CD4-positive, alpha-beta memory T cell (primary cell): ENCODE data around the gene DIAPH2. TPM values are rescaled to one million over a fixed set of nuclear protein-coding genes. Genes with fewer than 3 reads are reported as not detected.

Experiments used
- CTCF ChIA-PET: fragments of 350-600 bp; sonication (Branson Sonifier 250); formaldehyde crosslinking; loops from one replicate; lab custom pipeline; 2021; ENCODE audit warnings: inconsistent platforms; ENCODE audit not compliant: partially characterized antibody; lab: Charles Lee
- POLR2A ChIA-PET: fragments of 350-600 bp; sonication (Branson Sonifier 250); formaldehyde crosslinking; loops from one replicate; lab custom pipeline; 2021; ENCODE audit not compliant: partially characterized antibody; lab: Charles Lee
- DNase-seq, 5 donors: peaks; one replicate each; pipeline versions ENCODE4 v3.0.0 to v3.0.0-alpha.2; 2020 to 2022; ENCODE audit warnings: mixed read lengths in 1 of 5
- H3K27ac ChIP-seq: one replicate; pipeline ENCODE4 v1.7.0; 2013; ENCODE audit warnings: low read depth, low read length
- H3K27me3 ChIP-seq: 2 replicates; pipeline ENCODE4 v1.7.0; 2013; ENCODE audit warnings: mild to moderate bottlenecking, low read length, moderate library complexity; ENCODE audit not compliant: insufficient read depth
- H3K36me3 ChIP-seq: 2 replicates; pipeline ENCODE4 v1.7.0; 2013; ENCODE audit warnings: mild to moderate bottlenecking, low read length, moderate library complexity; ENCODE audit not compliant: insufficient read depth
- H3K4me1 ChIP-seq: 2 replicates; pipeline ENCODE4 v1.7.0; 2013; ENCODE audit warnings: mild to moderate bottlenecking, low read length, moderate library complexity; ENCODE audit not compliant: insufficient read depth
- H3K4me3 ChIP-seq, 2 donors: one replicate each; pipeline ENCODE4 v1.7.0; 2013; ENCODE audit warnings: low read length in 2 of 2, mild to moderate bottlenecking in 1 of 2
- H3K9me3 ChIP-seq, 2 donors: one replicate each; pipeline ENCODE4 v1.7.0; 2013; ENCODE audit warnings: low read length in 2 of 2, control low read depth in 1 of 2; ENCODE audit not compliant: control insufficient read depth in 1 of 2
- H3K27ac Mint-ChIP-seq, 7 donors: one replicate each; pipeline ENCODE4 v1.8.0; 2020 to 2021; ENCODE audit warnings: mixed read lengths in 7 of 7, mild to moderate bottlenecking in 6 of 7, inconsistent platforms in 3 of 7, moderate library complexity in 3 of 7
- H3K27me3 Mint-ChIP-seq, 2 donors: one replicate each; pipeline ENCODE4 v1.8.0; 2020 to 2021; ENCODE audit warnings: mixed read lengths in 2 of 2
- H3K36me3 Mint-ChIP-seq, 2 donors: one replicate each; pipeline ENCODE4 v1.8.0; 2020 to 2021; ENCODE audit warnings: mixed read lengths in 2 of 2, inconsistent platforms in 1 of 2, mild to moderate bottlenecking in 1 of 2
- H3K4me1 Mint-ChIP-seq, 4 donors: one replicate each; pipeline ENCODE4 v1.8.0; 2020 to 2021; ENCODE audit warnings: mixed read lengths in 4 of 4, mild to moderate bottlenecking in 1 of 4
- H3K4me3 Mint-ChIP-seq, 8 donors: one replicate each; pipeline ENCODE4 v1.8.0; 2020 to 2021; ENCODE audit warnings: mixed read lengths in 8 of 8, mild to moderate bottlenecking in 7 of 8, moderate library complexity in 6 of 8, inconsistent platforms in 3 of 8
- H3K9me3 Mint-ChIP-seq, 8 donors: one replicate each; pipeline ENCODE4 v1.8.0; 2020 to 2021; ENCODE audit warnings: mixed read lengths in 8 of 8, mild to moderate bottlenecking in 5 of 8, inconsistent platforms in 3 of 8, moderate library complexity in 1 of 8
- intact Hi-C: fragments of 100-400 bp; cut with micrococcal nuclease; formaldehyde crosslinking; loops from one replicate; pipeline ENCODE4 v1.15.1; 2023
- polyA plus RNA-seq, 2 donors: library from polyadenylated mRNA; unstranded; fragments of 300-500 nt; fragmentation: Illumina TruSeq; gene quantifications; one replicate each; pipeline ENCODE4 v1.2.3, GENCODE V29; 2021
- total RNA-seq, 2 experiments: library from RNA; stranded (reverse); gene quantifications; one replicate each; pipeline ENCODE4 v1.2.3, GENCODE V29; 2021

Gene DIAPH2
- total and polyA plus RNA-seq, 4 experiments from 2014 or later: 9.6 to 13.8 (median 11.6) TPM

GRCh38 chrX:97482666-97483300 lies 798.1 kb downstream of the DIAPH2 start:
- H3K4me1 Mint-ChIP-seq: no peaks in the 10 kb centered on the region
- CTCF ChIA-PET: interaction anchor here (0.7 kb wide), 1 partner anchor 53 kb away, joined by 3 read pairs; no protein-coding TSS in a partner anchor
- intact Hi-C loops: no loop called here
- Histone ChIP-seq H3K27me3 (no peaks in the 10 kb centered on the region), H3K4me3 (no peak overlapping the region), H3K4me1 (no peaks in the 10 kb centered on the region), H3K27ac (no peak overlapping the region), H3K36me3 (no peaks in the 10 kb centered on the region), H3K9me3 (no peaks in the 10 kb centered on the region)
- H3K4me3 Mint-ChIP-seq: no peak overlapping the region
- H3K36me3 Mint-ChIP-seq: no peaks in the 10 kb centered on the region
- H3K27me3 Mint-ChIP-seq: no peaks in the 10 kb centered on the region
- H3K27ac Mint-ChIP-seq: no peak overlapping the region
- DNase-seq: no peak
- POLR2A ChIA-PET: no interaction called here
- peaks cover 0 to 3% (median 0%) of the 10 kb centered on the region in 8 donors for H3K9me3 Mint-ChIP-seq

GRCh38 chrX:97490656-97491055 lies 806.0 kb downstream of the DIAPH2 start:
- intact Hi-C loops: no loop called here
- H3K4me1 Mint-ChIP-seq: no peaks in the 10 kb centered on the region
- POLR2A ChIA-PET: no interaction called here
- Histone ChIP-seq H3K36me3 (no peaks in the 10 kb centered on the region), H3K27ac (no peak overlapping the region), H3K27me3 (no peaks in the 10 kb centered on the region), H3K4me1 (no peaks in the 10 kb centered on the region), H3K9me3 (no peaks in the 10 kb centered on the region), H3K4me3 (no peak overlapping the region)
- CTCF ChIA-PET: no interaction called here
- no peaks in the 10 kb centered on the region for H3K27me3 Mint-ChIP-seq
- H3K36me3 Mint-ChIP-seq: peaks cover 0 to 8% of the 10 kb centered on the region in 2 donors
- DNase-seq: no peak
- no peak overlapping the region for H3K4me3 Mint-ChIP-seq
- H3K27ac Mint-ChIP-seq: no peak overlapping the region
- peaks cover 0 to 2% (median 0%) of the 10 kb centered on the region in 8 donors for H3K9me3 Mint-ChIP-seq

GRCh38 chrX:97494756-97495372 lies 810.2 kb downstream of the DIAPH2 start:
- no peaks in the 10 kb centered on the region for H3K4me1 Mint-ChIP-seq
- POLR2A ChIA-PET: no interaction called here
- H3K36me3 Mint-ChIP-seq: peaks cover 0 to 13% of the 10 kb centered on the region in 2 donors
- no peaks in the 10 kb centered on the region for H3K9me3 ChIP-seq
- H3K27me3 ChIP-seq: no peaks in the 10 kb centered on the region
- H3K4me3 Mint-ChIP-seq: no peak overlapping the region
- no peaks in the 10 kb centered on the region for H3K36me3 ChIP-seq
- H3K27ac Mint-ChIP-seq: peak overlapping the region in 1 of 7 donors; percentile 32
- H3K9me3 Mint-ChIP-seq: peaks cover 0 to 3% (median 0%) of the 10 kb centered on the region in 8 donors
- intact Hi-C loops: no loop called here
- CTCF ChIA-PET: no interaction called here
- no peak overlapping the region for H3K4me3 ChIP-seq
- no peaks in the 10 kb centered on the region for H3K4me1 ChIP-seq
- no peak for DNase-seq
- H3K27me3 Mint-ChIP-seq: no peaks in the 10 kb centered on the region
- no peak overlapping the region for H3K27ac ChIP-seq

GRCh38 chrX:97498093-97498492 lies 813.5 kb downstream of the DIAPH2 start:
- Histone ChIP-seq H3K36me3 (no peaks in the 10 kb centered on the region), H3K4me1 (no peaks in the 10 kb centered on the region), H3K4me3 (no peak overlapping the region), H3K27me3 (no peaks in the 10 kb centered on the region), H3K27ac (no peak overlapping the region), H3K9me3 (no peaks in the 10 kb centered on the region)
- intact Hi-C loops: no loop called here
- DNase-seq: no peak
- H3K27ac Mint-ChIP-seq: no peak overlapping the region
- ChIA-PET POLR2A (no interaction called here), CTCF (no interaction called here)
- H3K9me3 Mint-ChIP-seq: peaks cover 0 to 3% (median 0%) of the 10 kb centered on the region in 8 donors
- no peak overlapping the region for H3K4me3 Mint-ChIP-seq
- no peaks in the 10 kb centered on the region for H3K4me1 Mint-ChIP-seq
- peaks cover 0 to 5% of the 10 kb centered on the region in 2 donors for H3K36me3 Mint-ChIP-seq
- H3K27me3 Mint-ChIP-seq: no peaks in the 10 kb centered on the region

DNA sequence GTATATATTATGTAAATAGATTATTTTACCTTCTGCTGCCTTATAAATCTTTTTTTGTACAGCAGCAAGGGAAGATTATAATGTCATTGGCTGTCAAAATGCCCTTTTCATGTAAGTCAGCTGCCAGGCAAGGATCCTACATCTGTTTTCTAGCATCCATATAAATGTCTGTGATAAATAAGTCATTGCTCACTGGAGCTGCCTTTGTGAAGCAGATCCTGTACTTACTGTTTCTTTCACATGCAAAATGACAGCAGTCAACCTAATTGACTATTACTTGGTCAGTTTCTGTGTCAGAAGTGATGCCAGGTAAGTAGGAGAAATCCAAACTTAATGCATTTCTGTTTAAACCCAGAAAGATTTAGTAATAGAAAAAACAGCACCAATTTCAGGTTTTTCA lies 819.8 kb downstream of the DIAPH2 start:
- no peak overlapping the region for H3K27ac ChIP-seq
- ChIA-PET POLR2A (no interaction called here), CTCF (no interaction called here)
- H3K36me3 Mint-ChIP-seq: no peaks in the 10 kb centered on the region
- peaks cover 0 to 2% (median 0%) of the 10 kb centered on the region in 8 donors for H3K9me3 Mint-ChIP-seq
- H3K36me3 ChIP-seq: no peaks in the 10 kb centered on the region
- intact Hi-C loops: no loop called here
- no peaks in the 10 kb centered on the region for H3K9me3 ChIP-seq
- no peaks in the 10 kb centered on the region for H3K27me3 ChIP-seq
- peaks cover 0 to 3% (median 0%) of the 10 kb centered on the region in 4 donors for H3K4me1 Mint-ChIP-seq
- no peak for DNase-seq
- H3K27me3 Mint-ChIP-seq: no peaks in the 10 kb centered on the region
- no peaks in the 10 kb centered on the region for H3K4me1 ChIP-seq
- no peak overlapping the region for H3K4me3 ChIP-seq
- H3K4me3 Mint-ChIP-seq: no peak overlapping the region
- H3K27ac Mint-ChIP-seq: no peak overlapping the region

DNA sequence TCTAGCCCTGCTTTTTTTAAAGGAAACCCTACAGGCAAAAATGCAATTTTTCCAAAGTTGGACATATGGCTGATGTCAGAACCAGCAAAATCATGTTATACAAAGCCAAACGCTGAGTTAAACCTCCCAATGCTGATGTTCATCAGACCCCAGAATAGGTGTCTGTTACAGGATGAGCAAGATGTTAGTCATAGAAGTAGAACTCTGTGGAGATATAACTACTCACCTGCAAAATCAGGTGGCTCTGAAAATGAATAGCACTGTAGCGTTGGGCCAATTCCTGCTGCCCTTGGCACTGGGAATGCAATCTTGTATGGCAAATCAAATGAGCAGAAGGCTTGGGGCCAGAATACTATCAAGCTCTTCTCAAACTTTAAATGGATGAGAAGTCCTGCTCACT lies 833.1 kb downstream of the DIAPH2 start:
- H3K4me1 Mint-ChIP-seq: no peaks in the 10 kb centered on the region
- no peaks in the 10 kb centered on the region for H3K9me3 ChIP-seq
- peaks cover 0 to 2% (median 0%) of the 10 kb centered on the region in 8 donors for H3K9me3 Mint-ChIP-seq
- no peak overlapping the region for H3K27ac ChIP-seq
- DNase-seq: no peak
- no peaks in the 10 kb centered on the region for H3K36me3 Mint-ChIP-seq
- H3K27me3 ChIP-seq: no peaks in the 10 kb centered on the region
- intact Hi-C loops: no loop called here
- H3K4me1 ChIP-seq: no peaks in the 10 kb centered on the region
- H3K27me3 Mint-ChIP-seq: no peaks in the 10 kb centered on the region
- H3K4me3 ChIP-seq: no peak overlapping the region
- ChIA-PET CTCF (no interaction called here), POLR2A (no interaction called here)
- H3K4me3 Mint-ChIP-seq: no peak overlapping the region
- H3K27ac Mint-ChIP-seq: no peak overlapping the region
- no peaks in the 10 kb centered on the region for H3K36me3 ChIP-seq

- ChIA-PET CTCF (no interaction called here), POLR2A (no interaction called here)
- DNase-seq: no peak
- H3K4me3 Mint-ChIP-seq: no peak overlapping the region
- Histone ChIP-seq H3K27me3 (no peaks in the 10 kb centered on the region), H3K4me1 (no peaks in the 10 kb centered on the region), H3K4me3 (no peak overlapping the region), H3K9me3 (no peaks in the 10 kb centered on the region), H3K27ac (no peak overlapping the region), H3K36me3 (no peaks in the 10 kb centered on the region)
- intact Hi-C loops: no loop called here
- H3K36me3 Mint-ChIP-seq: peaks cover 0 to 4% of the 10 kb centered on the region in 2 donors
- peaks cover 0 to 6% (median 0%) of the 10 kb centered on the region in 8 donors for H3K9me3 Mint-ChIP-seq
- no peaks in the 10 kb centered on the region for H3K27me3 Mint-ChIP-seq
- no peaks in the 10 kb centered on the region for H3K4me1 Mint-ChIP-seq
- H3K27ac Mint-ChIP-seq: no peak overlapping the region
Observed at GRCh38 chrX:97522307-97522706, 837.7 kb downstream of the DIAPH2 start.
